NCI-H146 treated with DMSO at 0.1 percent for 48 hours (cell line): ENCODE results near the gene ZNF569.
"Not testable (repeated sequence)": the region's sequence is repeated elsewhere in the genome, so short reads cannot be mapped to it uniquely, and the experiment has no call there.

Experiments
- DNase-seq: peaks from one replicate; lab custom pipeline; 2025; ENCODE audit not compliant: unreplicated experiment; lab: John Stamatoyannopoulos, UW

Gene ZNF569

DNA sequence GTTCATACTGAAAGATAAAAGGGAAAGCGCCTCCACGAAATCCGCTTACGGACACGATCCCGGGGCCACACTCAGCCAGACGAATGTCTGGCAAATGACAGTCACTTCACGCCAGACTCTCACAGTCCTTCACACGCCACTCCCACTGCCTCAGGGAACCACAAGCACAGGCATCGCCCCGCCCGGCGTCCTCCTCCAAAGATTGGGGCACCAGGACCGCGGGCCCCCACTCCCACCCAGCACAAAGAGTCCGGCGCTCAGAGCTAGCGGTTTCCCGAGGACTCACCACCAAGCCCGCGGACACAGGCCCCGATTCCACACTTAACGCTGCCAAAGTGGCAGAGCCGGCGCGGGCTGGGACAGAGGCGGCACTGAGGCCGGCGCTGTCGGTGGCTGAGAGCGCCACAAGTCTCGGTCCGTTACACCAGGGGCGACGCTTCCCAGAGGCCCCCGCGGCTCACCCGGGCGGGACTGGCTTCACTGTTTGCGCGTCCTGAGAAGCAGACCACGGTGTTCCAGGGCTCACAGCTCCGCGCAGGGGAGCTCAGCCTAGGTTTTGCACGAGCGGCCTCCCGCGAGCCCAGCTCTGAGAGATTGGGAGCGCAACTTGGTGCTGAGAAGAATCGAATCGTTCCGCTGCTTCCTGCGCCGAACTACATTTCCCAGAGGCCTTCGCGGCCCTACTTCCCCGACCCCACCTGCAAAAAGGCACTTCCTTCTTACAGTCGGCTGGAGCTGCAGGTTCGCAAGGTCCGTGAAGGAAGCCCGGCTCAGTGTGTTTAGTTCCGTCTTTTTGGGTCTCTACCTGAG lies at the start of gene ZNF569:
ZNF569 (minus strand) TSS at position 647 of the 810 bp plus-strand sequence. CDS start 22,523 bp downstream, outside the sequence.
- DNase-seq: peak; percentile 93

- no peak for DNase-seq
Measured at GRCh38 chr19:37513397-37513796, 46.2 kb upstream of the ZNF569 start.

DNA sequence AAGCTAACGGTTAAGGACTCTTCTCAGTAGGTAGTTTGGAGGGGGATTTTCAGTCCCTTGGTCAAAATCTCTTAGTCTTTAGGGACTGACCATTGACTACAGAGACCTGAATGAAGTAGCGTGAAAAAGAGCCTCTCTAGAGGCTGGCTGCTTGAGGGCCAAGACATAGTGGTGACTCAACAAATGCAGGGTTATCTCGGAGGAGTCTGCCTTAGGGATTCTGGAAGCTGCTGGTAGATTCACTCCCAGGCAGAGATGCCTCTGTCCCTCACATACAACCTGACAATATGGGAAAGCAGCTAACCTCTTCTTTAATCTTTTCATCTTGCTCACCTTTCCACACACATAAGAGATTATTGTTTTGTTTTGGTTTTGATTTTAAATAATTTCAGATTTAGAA lies 44.6 kb upstream of the ZNF569 start:
- DNase-seq: no peak

GRCh38 chr19:37511186-37511585 lies 43.9 kb upstream of the ZNF569 start:
- DNase-seq: no peak

- DNase-seq: no peak
Measured at GRCh38 chr19:37507167-37507464, 39.9 kb upstream of the ZNF569 start.

DNA sequence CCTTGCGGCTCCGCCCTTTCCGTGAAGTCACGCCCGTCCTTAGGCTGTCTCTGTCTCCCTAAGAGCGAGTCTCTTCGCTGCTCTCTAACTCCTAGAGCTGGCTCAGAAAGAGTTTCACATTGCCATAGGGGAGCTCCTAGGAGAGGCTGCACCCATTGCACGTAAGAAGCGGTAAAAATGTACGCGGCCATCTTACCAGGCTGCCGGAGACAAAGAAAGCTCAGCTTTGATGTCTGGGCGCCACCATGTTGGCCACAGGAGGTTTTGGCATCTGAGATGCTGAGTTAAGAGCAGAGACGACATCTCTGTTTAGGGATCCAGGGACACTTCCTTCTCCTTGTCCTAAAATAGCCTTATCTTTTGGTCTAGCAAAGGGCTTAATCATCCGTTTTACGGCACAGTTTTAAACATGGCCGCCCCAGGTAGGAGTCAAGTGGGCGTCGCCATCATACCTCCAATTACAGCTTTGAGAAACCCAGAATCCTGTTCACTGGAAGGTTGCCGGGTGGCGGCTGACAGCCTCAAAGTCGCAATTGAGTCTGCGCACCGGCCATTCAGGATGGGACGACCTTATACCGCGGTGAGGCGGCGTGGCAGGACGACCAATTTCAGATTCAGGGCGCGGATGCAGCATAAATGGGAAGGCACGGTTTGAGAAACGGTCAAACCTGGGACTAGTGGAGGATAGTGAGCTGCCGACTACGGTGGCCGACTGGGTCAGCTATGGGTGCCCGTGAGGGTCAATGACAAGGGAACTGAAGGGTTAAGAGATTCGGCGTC lies 39.3 kb upstream of the ZNF569 start, which contains the start of gene ZNF793:
ZNF793 (plus strand) TSS at position 553 of the 780 bp plus-strand sequence. CDS start 16,501 bp downstream, outside the sequence.
- DNase-seq: peak; percentile 79

DNA sequence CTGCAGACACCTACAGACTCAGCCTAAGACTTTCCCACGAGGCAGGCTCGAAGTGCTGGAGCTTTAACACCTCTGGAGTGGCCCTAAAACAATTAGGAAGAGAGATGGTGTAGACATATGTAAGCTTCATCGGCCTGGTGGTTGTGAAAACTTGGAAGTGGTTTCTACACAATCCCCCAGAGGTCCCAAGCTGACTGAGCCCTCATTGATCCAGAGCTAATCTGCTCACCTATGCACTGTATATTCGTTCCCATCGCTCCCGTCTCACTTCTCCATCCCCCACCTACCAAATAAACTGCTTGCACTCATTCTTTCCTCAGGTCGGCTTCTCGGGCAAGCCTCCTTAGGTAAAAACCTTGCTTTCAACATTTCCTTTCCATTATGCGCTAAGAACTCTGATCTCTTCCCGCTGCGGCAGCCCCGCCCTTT lies 38.7 kb upstream of the ZNF569 start:
- DNase-seq: peak; percentile 58

GRCh38 chr19:37492213-37492612 lies 25.0 kb upstream of the ZNF569 start:
- DNase-seq: no peak

GRCh38 chr19:37484406-37485168 lies 17.3 kb upstream of the ZNF569 start:
- no peak for DNase-seq

DNA sequence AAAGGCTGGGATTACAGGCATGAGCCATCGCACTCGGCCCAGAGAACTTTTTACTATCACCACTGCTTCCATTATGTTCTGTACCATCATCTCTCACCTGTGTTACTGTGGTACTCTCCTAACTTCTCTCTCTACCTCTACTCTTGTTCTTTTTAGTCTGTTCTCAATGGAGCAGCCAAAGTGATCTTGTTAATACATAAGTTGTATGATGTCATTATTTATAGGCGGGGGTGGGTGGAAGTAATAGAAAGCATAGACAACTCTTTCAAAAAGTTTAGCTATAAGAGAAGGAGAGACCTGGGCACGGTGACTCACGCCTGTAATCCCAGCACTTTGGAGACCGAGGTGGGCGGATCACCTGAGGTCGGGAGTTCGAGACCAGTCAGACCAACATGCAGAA lies 4.9 kb upstream of the ZNF569 start:
- DNase-seq: no peak

- DNase-seq: no peak
Measured at GRCh38 chr19:37470216-37470615, 3.0 kb upstream of the ZNF569 start.

DNA sequence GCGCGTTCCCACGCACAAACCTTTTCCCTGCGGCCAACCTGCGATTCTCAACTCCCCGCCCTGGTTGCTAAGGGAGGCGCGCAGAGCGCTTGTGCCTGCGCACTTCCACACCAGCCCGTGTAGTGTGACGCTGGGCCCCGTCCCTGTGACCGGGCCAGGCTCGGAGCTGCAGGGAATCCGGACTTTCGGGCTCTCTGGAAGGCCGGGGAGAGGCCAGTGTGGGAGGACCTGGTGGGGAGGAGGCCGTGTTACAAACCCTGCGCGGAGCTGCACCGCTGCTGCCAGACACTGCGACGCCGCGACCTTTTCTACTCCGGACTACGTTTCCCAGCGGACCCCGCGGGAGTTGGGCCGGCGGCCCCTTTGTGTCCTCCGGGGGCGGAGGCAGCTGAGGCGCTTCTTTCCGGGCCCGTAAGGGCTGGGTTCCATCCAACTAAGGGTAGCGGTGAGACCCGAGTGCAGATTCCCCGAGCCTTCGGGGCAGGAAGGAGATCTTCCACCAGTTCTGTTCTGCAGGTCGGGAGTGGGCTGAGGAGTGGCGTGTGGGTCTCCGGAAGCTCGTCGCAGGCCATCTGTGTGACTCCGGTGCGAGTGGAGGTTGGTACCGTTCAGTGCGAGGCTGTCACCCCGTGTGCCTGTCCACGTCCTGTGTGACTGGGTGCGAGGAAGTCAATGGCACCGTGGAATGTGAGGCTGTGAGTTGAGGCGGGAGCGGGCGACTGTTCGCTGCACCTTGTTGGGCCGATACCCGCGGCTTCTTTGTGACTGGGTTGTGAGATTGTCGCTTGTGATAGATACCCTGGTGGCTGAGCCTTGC lies 1.9 kb upstream of the ZNF569 start, which contains the start of gene ZNF570:
ZNF570 (plus strand) TSS at position 396 of the 817 bp plus-strand sequence. CDS start 999 bp downstream, outside the sequence.
- peak; percentile 75 for DNase-seq

- no peak for DNase-seq
Measured at GRCh38 chr19:37467608-37468090, 405 bp upstream of the ZNF569 start.

DNA sequence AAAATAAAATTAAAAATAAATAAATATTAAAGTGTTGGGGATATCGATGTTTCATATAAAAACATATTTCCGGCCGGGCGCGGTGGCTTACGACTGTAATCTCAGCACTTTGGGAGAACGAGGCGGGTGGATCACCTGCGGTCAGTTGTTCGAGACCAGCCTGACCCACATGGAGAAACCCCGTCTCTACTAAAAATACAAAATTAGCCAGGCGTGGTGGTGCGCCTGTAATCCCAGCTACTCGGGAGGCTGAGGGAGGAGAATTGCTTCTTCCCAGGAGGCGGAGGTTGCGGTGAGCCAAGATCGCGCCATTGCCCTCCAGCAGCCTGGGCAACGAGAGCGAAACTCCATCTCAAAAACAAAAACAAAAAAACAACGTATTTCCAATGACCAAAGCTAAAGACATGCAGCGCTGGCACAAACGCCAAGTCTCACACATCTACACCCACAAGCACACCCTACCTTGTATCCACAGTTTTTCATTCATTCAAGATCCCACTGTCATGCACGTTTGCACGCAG lies 907 bp downstream of the ZNF569 start:
- no peak for DNase-seq

DNA sequence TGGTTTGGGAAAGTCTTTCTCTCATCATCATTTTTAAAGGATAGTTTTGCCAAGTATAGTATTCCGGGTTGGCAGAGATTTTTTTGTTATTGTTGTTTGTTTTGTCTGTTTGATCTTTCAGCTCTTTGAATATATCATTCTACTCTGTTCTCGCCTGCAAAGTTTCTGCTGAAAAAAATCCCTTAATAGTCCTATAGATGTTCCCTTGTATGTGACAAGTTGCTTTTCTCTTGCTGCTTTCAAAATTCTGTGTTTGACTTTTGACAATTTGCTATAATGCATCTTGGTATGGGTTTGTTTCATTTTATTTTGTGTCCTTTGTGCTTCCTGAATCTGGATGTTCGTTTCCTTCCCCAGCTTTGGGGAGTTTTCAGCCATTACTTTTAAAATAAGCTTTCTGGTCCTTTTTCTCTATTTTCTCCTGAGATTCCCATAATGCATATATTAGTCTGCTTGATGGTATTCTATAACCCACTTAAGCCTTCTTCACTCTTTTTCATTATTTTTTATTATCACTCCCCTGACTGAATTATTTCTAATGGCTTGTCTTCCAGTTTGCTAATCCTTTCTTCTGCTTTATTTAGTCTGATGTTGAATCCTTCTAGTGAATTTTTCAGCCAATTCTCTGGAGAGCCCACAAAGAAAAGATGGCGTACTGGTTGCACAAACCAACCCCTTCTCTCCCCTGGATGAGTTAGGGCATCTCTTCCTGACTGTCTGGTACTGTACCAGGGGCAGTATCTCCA lies 14.6 kb downstream of the ZNF569 start:
- no peak for DNase-seq

GRCh38 chr19:37413313-37414084 lies 53.7 kb downstream of the ZNF569 start:
- DNase-seq: no peak

- no peak for DNase-seq
Measured at GRCh38 chr19:37412700-37413099, 54.5 kb downstream of the ZNF569 start.

- DNase-seq: not testable (repeated sequence)
Measured at GRCh38 chr19:37406140-37406846, 61.0 kb downstream of the ZNF569 start.
